Gastroesophageal sphincter (tissue), 3 donors: ENCODE measurements around the gene MDH2.
"Not testable (repeated sequence)": the region's sequence is repeated elsewhere in the genome, so short reads cannot be mapped to it uniquely, and the experiment has no call there.

Source experiments
- CTCF ChIP-seq, 4 experiments: fragments of 200-600 bp in 2 of 4; fragments of 450-650 bp in 2 of 4; sonication (generic) in 1 of 4; IDR thresholded peaks; one replicate each; pipeline ENCODE4 v1.5.1; 2017 to 2019; ENCODE audit warnings: antibody characterized with exemption in 4 of 4, mild to moderate bottlenecking in 2 of 4, moderate library complexity in 2 of 4
- EP300 ChIP-seq: sonication (generic); formaldehyde crosslinking; IDR thresholded peaks from one replicate; pipeline ENCODE4 v1.6.1; 2017; ENCODE audit warnings: antibody characterized with exemption, mild to moderate bottlenecking
- POLR2A ChIP-seq, 2 donors: fragments of 450-650 bp; IDR thresholded peaks; one replicate each; pipeline ENCODE4 v1.6.1; 2017; ENCODE audit warnings: antibody characterized with exemption in 2 of 2, mild to moderate bottlenecking in 2 of 2, moderate library complexity in 1 of 2
- POLR2AphosphoS5 ChIP-seq: sonication (generic); formaldehyde crosslinking; IDR thresholded peaks from one replicate; pipeline ENCODE4 v1.6.1; 2017; ENCODE audit warnings: antibody characterized with exemption

GRCh38 chr7:76018520-76018919 is 29.4 kb upstream of the MDH2 start:
- not testable (repeated sequence) for TF ChIP-seq POLR2A (IDR thresholded peaks at IDR 0.05); POLR2AphosphoS5; CTCF (IDR thresholded peaks at IDR 0.05); EP300
